H1 (cell line): Measurements from ENCODE around the gene FAM3B. TPM values are rescaled to one million over a fixed set of nuclear protein-coding genes. Genes with fewer than 3 reads are reported as not detected.
A peak's percentile ranks its signal among the peaks of the same experiment; 100 is the strongest.

ENCODE experiments used
- ASH2L ChIP-seq: fragments of 200-600, 300-600 bp; sonication (generic); IDR thresholded peaks from one replicate; pipeline ENCODE4 v1.7.1; 2017; ENCODE audit warnings: low read length
- CBX5 ChIP-seq: fragments of 300-800, 300-1000 bp; sonication (generic); IDR thresholded peaks from 2 replicates; pipeline ENCODE4 v1.7.1; 2016; ENCODE audit warnings: antibody characterized with exemption, low read length, low read depth
- CHD1 ChIP-seq: IDR thresholded peaks from 2 replicates; pipeline ENCODE4 v1.6.1; 2012; ENCODE audit warnings: low read depth, low read length, improper control_type of control experiment
- CHD2 ChIP-seq: IDR thresholded peaks from 2 replicates; pipeline ENCODE4 v1.6.1; 2012; ENCODE audit warnings: low read length, improper control_type of control experiment
- CTCF ChIP-seq, 3 experiments: IDR thresholded peaks; 1 replicate in 2 of 3; 2 replicates in 1 of 3; pipeline versions ENCODE4 v1.5.1 to v1.6.1; 2011; ENCODE audit warnings: low read length in 3 of 3, mild to moderate bottlenecking in 3 of 3, inconsistent platforms in 2 of 3, low read depth in 1 of 3, moderate library complexity in 1 of 3; ENCODE audit not compliant: insufficient read depth in 1 of 3; ENCODE audit errors: control extremely low read depth in 1 of 3
- JUN ChIP-seq: IDR thresholded peaks from 2 replicates; pipeline ENCODE4 v1.6.1; 2011; ENCODE audit warnings: low read depth, mild to moderate bottlenecking, improper control_type of control experiment, low read length
- NANOG ChIP-seq: IDR thresholded peaks from 2 replicates; pipeline ENCODE4 v1.6.1; 2011; ENCODE audit warnings: low read length, low read depth, mild to moderate bottlenecking, inconsistent platforms; ENCODE audit not compliant: insufficient read depth, poor library complexity, severe bottlenecking
- NRF1 ChIP-seq: IDR thresholded peaks from 2 replicates; pipeline ENCODE4 v1.6.1; 2011; ENCODE audit warnings: mild to moderate bottlenecking, low read depth, low read length, improper control_type of control experiment
- POLR2A ChIP-seq, 2 experiments: IDR thresholded peaks; 1 replicate in 1 of 2; 2 replicates in 1 of 2; pipeline ENCODE4 v1.6.1; 2011; ENCODE audit warnings: low read depth in 2 of 2, low read length in 2 of 2, mild to moderate bottlenecking in 2 of 2; ENCODE audit errors: control extremely low read depth in 1 of 2
- RAD21 ChIP-seq, 2 experiments: IDR thresholded peaks in 1 of 2; conservative IDR thresholded peaks in 1 of 2; 2 replicates each; pipeline ENCODE4 v1.6.1; 2011; ENCODE audit warnings: low read depth in 2 of 2, low read length in 2 of 2, improper control_type of control experiment in 1 of 2, inconsistent platforms in 1 of 2, mild to moderate bottlenecking in 1 of 2, moderate library complexity in 1 of 2
- RFX5 ChIP-seq: IDR thresholded peaks from 2 replicates; pipeline ENCODE4 v1.6.1; 2011; ENCODE audit warnings: low read depth, low read length, improper control_type of control experiment, borderline replicate concordance
- SIN3A ChIP-seq, 2 experiments: IDR thresholded peaks in 1 of 2; conservative IDR thresholded peaks in 1 of 2; 2 replicates each; pipeline ENCODE4 v1.6.1; 2011 to 2012; ENCODE audit warnings: low read length in 2 of 2, improper control_type of control experiment in 1 of 2, low read depth in 1 of 2, mild to moderate bottlenecking in 1 of 2
- SP2 ChIP-seq: IDR thresholded peaks from 2 replicates; pipeline ENCODE4 v1.6.1; 2012; ENCODE audit warnings: mild to moderate bottlenecking, low read length, inconsistent platforms
- SRF ChIP-seq: IDR thresholded peaks from 2 replicates; pipeline ENCODE4 v1.6.1; 2011; ENCODE audit warnings: mild to moderate bottlenecking, low read depth, low read length, moderate library complexity
- polyA plus RNA-seq, 7 experiments: library from polyadenylated mRNA; depleted of rRNA in 3 of 7; stranded (reverse) in 5 of 7; unstranded in 2 of 7; fragments of >200 nt in 5 of 7; fragments of 200-250 nt in 2 of 7; gene quantifications; 1 replicate in 5 of 7; 2 replicates in 1 of 7; 4 replicates in 1 of 7; pipeline versions ENCODE4 v1.2.1 to v1.2.3, GENCODE V29; 2011 to 2013; ENCODE audit warnings: missing spikeins in 2 of 7, mixed read lengths in 2 of 7
- total RNA-seq: library from RNA; stranded (reverse); fragmentation: NEBNext Ultra II Directional; extraction: Animal tissue kit (Norgen Biotek cat#: 25700); gene quantifications from 2 replicates; pipeline ENCODE4 v1.2.1, GENCODE V29; 2021
- TF ChIP-seq, protein P1 (sequence below): IDR thresholded peaks from 2 replicates; pipeline ENCODE4 v1.6.1; 2012; ENCODE audit warnings: inconsistent platforms
- TF ChIP-seq, protein P2 (sequence below): IDR thresholded peaks from 2 replicates; pipeline ENCODE4 v1.6.1; 2012; ENCODE audit warnings: low read length, inconsistent platforms

The FAM3B gene
- total and polyA plus RNA-seq, 2 of the 8 experiments (the other 6 are each of a cell fraction or from before 2014, with no cell fraction given) = 2.0 TPM

DNA sequence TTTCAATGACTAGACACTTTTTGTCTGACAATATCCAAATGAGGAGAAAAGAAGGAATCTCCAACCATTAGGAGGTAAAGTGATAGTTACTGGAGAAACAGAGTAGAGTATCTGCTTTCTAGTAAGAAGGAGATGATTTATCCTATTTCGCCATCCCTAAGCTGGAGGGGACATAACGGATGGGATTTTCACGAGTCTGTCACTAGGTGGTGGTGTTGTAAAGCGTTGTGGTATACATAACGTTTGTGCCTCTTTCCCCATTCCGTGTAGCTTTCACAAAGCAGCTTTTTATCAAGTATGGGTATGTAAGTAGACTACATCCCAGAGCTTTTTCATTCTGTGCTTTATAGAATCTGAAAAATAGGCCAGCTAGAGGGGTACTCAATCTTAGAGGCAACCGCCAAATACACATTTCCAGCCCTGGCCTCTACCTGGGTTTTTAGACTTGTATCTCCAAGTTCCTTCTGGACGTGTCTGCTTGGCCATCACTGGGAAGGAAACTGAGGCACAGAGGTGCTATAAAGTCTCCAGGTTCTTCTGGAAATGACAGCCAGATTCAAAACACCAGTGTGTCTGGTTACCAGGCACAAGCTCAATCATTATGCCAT lies 33.3 kb upstream of the FAM3B start (continued):
- TF ChIP-seq, protein P1, sequence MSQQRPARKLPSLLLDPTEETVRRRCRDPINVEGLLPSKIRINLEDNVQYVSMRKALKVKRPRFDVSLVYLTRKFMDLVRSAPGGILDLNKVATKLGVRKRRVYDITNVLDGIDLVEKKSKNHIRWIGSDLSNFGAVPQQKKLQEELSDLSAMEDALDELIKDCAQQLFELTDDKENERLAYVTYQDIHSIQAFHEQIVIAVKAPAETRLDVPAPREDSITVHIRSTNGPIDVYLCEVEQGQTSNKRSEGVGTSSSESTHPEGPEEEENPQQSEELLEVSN = no peak
- no peak for TF ChIP-seq NANOG
- no peak for TF ChIP-seq SRF
- no peak for TF ChIP-seq NRF1
- TF ChIP-seq RFX5 = no peak
- TF ChIP-seq CHD1 = no peak
- TF ChIP-seq ASH2L = no peak
- TF ChIP-seq, protein P2, sequence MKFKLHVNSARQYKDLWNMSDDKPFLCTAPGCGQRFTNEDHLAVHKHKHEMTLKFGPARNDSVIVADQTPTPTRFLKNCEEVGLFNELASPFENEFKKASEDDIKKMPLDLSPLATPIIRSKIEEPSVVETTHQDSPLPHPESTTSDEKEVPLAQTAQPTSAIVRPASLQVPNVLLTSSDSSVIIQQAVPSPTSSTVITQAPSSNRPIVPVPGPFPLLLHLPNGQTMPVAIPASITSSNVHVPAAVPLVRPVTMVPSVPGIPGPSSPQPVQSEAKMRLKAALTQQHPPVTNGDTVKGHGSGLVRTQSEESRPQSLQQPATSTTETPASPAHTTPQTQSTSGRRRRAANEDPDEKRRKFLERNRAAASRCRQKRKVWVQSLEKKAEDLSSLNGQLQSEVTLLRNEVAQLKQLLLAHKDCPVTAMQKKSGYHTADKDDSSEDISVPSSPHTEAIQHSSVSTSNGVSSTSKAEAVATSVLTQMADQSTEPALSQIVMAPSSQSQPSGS = no peak
- no peak for TF ChIP-seq CHD2
- TF ChIP-seq JUN = no peak
- no peak for TF ChIP-seq SIN3A (conservative IDR thresholded peaks at IDR 0.05 in 1 of 2, IDR thresholded peaks at IDR 0.05 in 1 of 2; ENCODE audit: low read depth in 1 of 2, low read length in 2 of 2)
- no peak for TF ChIP-seq SP2
- TF ChIP-seq CBX5 = no peak
- peak; percentile 17 to 82 (median 80) for TF ChIP-seq CTCF (IDR thresholded peaks at IDR 0.05; ENCODE audit: control extremely low read depth in 1 of 3, insufficient read depth in 1 of 3, low read depth in 1 of 3, low read length in 3 of 3)
- no peak for TF ChIP-seq POLR2A (IDR thresholded peaks at IDR 0.05; ENCODE audit: control extremely low read depth in 1 of 2, low read depth in 2 of 2, low read length in 2 of 2)
- TF ChIP-seq RAD21 (IDR thresholded peaks at IDR 0.05 in 1 of 2, conservative IDR thresholded peaks at IDR 0.05 in 1 of 2; ENCODE audit: low read depth in 2 of 2, low read length in 2 of 2) = peak; percentile 95 to 96
